AG09319 (cell line): ENCODE data around the gene SLC45A2.

ENCODE experiments used
- DNase-seq: peaks from one replicate; pipeline ENCODE4 v3.0.0-alpha.2; 2010; ENCODE audit warnings: low read depth; ENCODE audit errors: extremely low read depth
- TF ChIP-seq, protein P1 (sequence below): IDR thresholded peaks from 2 replicates; pipeline ENCODE4 v1.5.1; 2011; ENCODE audit warnings: low read depth, mild to moderate bottlenecking, inconsistent platforms, low read length, moderate library complexity

The SLC45A2 gene

GRCh38 chr5:33978306-33978705 lies 6.2 kb downstream of the SLC45A2 start:
- TF ChIP-seq, protein P1, sequence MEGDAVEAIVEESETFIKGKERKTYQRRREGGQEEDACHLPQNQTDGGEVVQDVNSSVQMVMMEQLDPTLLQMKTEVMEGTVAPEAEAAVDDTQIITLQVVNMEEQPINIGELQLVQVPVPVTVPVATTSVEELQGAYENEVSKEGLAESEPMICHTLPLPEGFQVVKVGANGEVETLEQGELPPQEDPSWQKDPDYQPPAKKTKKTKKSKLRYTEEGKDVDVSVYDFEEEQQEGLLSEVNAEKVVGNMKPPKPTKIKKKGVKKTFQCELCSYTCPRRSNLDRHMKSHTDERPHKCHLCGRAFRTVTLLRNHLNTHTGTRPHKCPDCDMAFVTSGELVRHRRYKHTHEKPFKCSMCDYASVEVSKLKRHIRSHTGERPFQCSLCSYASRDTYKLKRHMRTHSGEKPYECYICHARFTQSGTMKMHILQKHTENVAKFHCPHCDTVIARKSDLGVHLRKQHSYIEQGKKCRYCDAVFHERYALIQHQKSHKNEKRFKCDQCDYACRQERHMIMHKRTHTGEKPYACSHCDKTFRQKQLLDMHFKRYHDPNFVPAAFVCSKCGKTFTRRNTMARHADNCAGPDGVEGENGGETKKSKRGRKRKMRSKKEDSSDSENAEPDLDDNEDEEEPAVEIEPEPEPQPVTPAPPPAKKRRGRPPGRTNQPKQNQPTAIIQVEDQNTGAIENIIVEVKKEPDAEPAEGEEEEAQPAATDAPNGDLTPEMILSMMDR, result no peak
- DNase-seq, result no peak

GRCh38 chr5:33976307-33976706 lies 8.2 kb downstream of the SLC45A2 start:
- TF ChIP-seq, protein P1, result no peak
- DNase-seq, result no peak

GRCh38 chr5:33975852-33976251 lies 8.6 kb downstream of the SLC45A2 start:
- TF ChIP-seq, protein P1, result no peak
- no peak for DNase-seq

DNA sequence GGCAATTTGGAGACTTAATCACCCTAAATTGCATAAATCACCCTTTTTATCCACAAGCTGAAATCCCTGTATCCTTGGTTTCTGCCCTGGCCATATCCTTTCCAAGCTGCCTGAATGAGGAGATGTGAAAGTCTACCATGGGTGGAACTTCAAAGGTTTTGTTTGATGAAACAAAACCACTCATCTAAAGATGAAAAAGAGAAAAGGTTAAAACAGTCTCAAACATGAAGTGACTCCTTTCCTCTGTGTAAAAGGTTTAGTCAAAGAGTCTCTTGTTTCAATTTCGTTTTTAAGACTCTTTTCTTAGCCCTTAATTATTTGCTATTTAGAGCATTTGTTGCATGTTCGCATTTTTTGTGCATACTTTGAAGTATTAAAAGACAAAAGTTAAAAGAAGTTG lies 11.2 kb downstream of the SLC45A2 start:
- TF ChIP-seq, protein P1, result no peak
- DNase-seq, result no peak

DNA sequence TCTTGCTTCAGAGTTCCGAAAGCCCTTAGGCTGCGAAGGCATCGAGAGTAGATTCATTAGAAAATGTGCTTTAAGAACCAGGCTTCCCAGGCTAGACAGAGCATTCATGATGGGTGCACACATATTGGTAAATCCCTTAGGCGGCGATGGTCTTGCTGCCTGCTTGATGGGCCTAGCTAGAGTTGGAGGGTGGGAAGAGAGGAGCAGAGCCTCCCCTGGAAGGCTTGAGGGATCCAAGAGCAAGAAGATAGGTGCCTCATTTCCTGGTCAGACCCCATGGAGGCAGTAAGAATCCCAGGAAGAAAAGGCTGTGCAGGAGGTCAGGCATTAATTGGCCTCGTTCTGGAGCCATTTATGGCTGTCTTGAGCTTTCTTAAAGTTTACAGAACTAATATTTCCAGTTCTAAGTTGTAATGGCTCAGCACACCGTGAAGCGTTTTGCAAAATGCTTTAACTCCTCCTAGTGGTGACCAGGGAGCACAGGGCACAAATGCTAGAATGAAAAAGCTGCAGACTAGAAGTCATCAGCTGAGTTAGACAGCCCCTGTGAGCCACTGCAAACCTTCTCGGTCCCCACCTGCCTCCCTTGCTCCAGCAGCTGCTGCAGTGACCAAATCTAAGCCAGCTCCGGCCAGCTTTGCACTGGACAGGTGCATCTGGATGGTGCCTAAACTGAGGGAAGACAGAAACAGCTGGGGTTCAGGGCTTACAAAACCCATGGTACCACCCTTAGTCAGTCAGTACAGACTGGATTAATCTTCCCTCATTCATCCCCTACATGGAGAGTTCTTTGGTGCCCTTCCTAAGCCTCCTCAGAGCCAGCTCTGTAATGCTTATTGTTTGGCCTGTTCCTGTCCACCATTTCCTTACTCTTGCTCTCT lies 14.7 kb downstream of the SLC45A2 start:
- peak; percentile 36 for DNase-seq
- TF ChIP-seq, protein P1, result peak; percentile 92

DNA sequence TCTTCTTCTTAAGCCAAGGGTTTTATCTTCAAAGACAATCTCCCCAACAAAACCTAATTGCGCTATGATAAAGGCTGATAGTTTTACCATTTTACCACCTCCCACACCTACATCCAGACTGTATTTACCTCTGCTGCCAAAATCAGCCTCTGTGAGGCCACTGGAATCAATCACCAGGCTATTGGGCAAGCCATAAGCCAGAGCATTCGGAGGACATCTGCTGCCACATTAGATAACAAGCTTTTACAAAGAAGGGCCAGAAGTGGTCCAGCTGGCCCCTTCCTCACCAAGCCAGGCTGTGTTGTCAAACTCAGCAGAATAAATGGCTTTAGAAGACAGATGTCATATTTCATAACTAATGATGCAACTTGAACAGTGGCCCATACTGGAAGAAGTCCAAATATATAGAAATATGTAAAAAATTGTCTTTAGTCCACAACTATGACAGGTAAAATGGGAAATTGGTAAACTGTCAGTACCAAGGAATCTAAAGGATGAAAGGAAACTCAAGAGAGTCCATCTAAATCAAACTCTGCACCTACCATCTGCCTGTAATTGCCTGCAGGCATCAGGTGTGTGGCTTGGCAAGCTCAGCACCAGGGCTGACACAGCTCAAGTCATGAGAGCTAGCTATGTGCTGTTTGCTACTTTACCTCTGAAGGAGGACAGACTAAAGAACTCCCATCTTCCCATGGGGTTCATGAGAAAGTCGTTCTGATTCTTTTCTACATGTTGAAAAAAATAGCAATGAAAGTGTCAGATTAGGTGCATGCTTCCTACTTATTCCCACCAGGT lies 16.1 kb downstream of the SLC45A2 start:
- no peak for DNase-seq
- TF ChIP-seq, protein P1, result no peak

DNA sequence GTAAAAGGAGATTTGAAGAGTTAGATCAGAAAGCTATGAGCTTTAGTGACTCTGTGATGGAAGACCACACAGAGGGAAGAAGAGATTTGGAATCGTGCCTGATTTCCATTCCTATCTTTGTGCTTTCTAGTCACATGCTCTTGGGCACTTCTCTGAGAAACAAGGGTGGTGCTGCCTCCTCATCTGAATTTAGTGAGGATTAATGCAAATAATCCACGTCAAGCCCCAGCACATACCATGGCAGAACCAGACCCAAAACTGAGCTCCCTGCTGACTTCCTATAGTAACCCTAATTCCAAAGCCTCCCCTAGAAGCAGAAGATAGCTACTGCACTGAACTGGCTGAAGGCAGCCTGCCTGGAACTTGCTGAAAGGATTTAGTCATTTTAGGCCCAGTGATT lies 17.7 kb downstream of the SLC45A2 start:
- TF ChIP-seq, protein P1, result no peak
- no peak for DNase-seq
